ENCODE measurements around the gene LITAFD. TPM values are rescaled to one million over a fixed set of nuclear protein-coding genes. Genes with fewer than 3 reads are reported as not detected.

Gene LITAFD
- total RNA-seq, 1 donor from 2014 or later: not detected

- Histone ChIP-seq H3K9me3 (ENCODE audit: control insufficient read depth in 3 of 3, low read length in 3 of 3) (no peaks in the 10 kb centered on the region), H3K4me3 (ENCODE audit: low read length in 3 of 3) (no peak overlapping the region), H3K4me1 (ENCODE audit: control insufficient read depth in 3 of 3, insufficient read depth in 3 of 3, low read length in 3 of 3) (peaks cover 9 to 18% (median 12%) of the 10 kb centered on the region in 3 donors), H3K9ac (ENCODE audit: low read depth in 1 of 3, low read length in 3 of 3) (no peak overlapping the region), H3K36me3 (ENCODE audit: control insufficient read depth in 3 of 3, insufficient read depth in 3 of 3, low read length in 3 of 3) (peaks cover 16 to 18% (median 18%) of the 10 kb centered on the region in 3 donors), H3K27me3 (ENCODE audit: control insufficient read depth in 3 of 3, insufficient read depth in 3 of 3, low read length in 3 of 3) (no peaks in the 10 kb centered on the region), H3K27ac (ENCODE audit: low read depth, low read length) (no peak overlapping the region)
Observed at GRCh38 chr16:8855051-8855786, 26.9 kb upstream of the LITAFD start.

- H3K4me1 ChIP-seq (ENCODE audit: control insufficient read depth in 3 of 3, insufficient read depth in 3 of 3, low read length in 3 of 3): peaks cover 10 to 16% (median 11%) of the 10 kb centered on the region in 3 donors
Observed at GRCh38 chr16:8855972-8856371, 26.2 kb upstream of the LITAFD start.

GRCh38 chr16:8858994-8859912 is 22.9 kb upstream of the LITAFD start:
- Histone ChIP-seq H3K9me3 (ENCODE audit: control insufficient read depth in 3 of 3, low read length in 3 of 3) (no peaks in the 10 kb centered on the region), H3K4me3 (ENCODE audit: low read length in 3 of 3) (no peak overlapping the region), H3K9ac (ENCODE audit: low read depth in 1 of 3, low read length in 3 of 3) (no peak overlapping the region), H3K27ac (ENCODE audit: low read depth, low read length) (no peak overlapping the region), H3K4me1 (ENCODE audit: control insufficient read depth in 3 of 3, insufficient read depth in 3 of 3, low read length in 3 of 3) (peaks cover 21 to 37% (median 22%) of the 10 kb centered on the region in 3 donors), H3K27me3 (ENCODE audit: control insufficient read depth in 3 of 3, insufficient read depth in 3 of 3, low read length in 3 of 3) (peaks cover 0 to 6% (median 5%) of the 10 kb centered on the region in 3 donors), H3K36me3 (ENCODE audit: control insufficient read depth in 3 of 3, insufficient read depth in 3 of 3, low read length in 3 of 3) (peaks cover 13 to 19% (median 14%) of the 10 kb centered on the region in 3 donors)

More at GRCh38 chr16:8855972-8856371, 26.2 kb upstream of the LITAFD start:
- no peak overlapping the region for H3K4me3 ChIP-seq (ENCODE audit: low read length in 3 of 3)
- no peak overlapping the region for H3K27ac ChIP-seq (ENCODE audit: low read depth, low read length)
- no peaks in the 10 kb centered on the region for H3K9me3 ChIP-seq (ENCODE audit: control insufficient read depth in 3 of 3, low read length in 3 of 3)
- H3K9ac ChIP-seq (ENCODE audit: low read depth in 1 of 3, low read length in 3 of 3): no peak overlapping the region
- no peaks in the 10 kb centered on the region for H3K27me3 ChIP-seq (ENCODE audit: control insufficient read depth in 3 of 3, insufficient read depth in 3 of 3, low read length in 3 of 3)
- peaks cover 13 to 17% (median 16%) of the 10 kb centered on the region in 3 donors for H3K36me3 ChIP-seq (ENCODE audit: control insufficient read depth in 3 of 3, insufficient read depth in 3 of 3, low read length in 3 of 3)

GRCh38 chr16:8859913-8860881 is 22.0 kb upstream of the LITAFD start:
- peak overlapping the region; percentile 33 for H3K27ac ChIP-seq (ENCODE audit: low read depth, low read length)
- peaks cover 9 to 14% (median 11%) of the 10 kb centered on the region in 3 donors for H3K36me3 ChIP-seq (ENCODE audit: control insufficient read depth in 3 of 3, insufficient read depth in 3 of 3, low read length in 3 of 3)
- H3K9ac ChIP-seq (ENCODE audit: low read depth in 1 of 3, low read length in 3 of 3): no peak overlapping the region
- H3K4me1 ChIP-seq (ENCODE audit: control insufficient read depth in 3 of 3, insufficient read depth in 3 of 3, low read length in 3 of 3): peaks cover 30 to 47% (median 32%) of the 10 kb centered on the region in 3 donors
- H3K27me3 ChIP-seq (ENCODE audit: control insufficient read depth in 3 of 3, insufficient read depth in 3 of 3, low read length in 3 of 3): peaks cover 0 to 16% (median 12%) of the 10 kb centered on the region in 3 donors
- no peak overlapping the region for H3K4me3 ChIP-seq (ENCODE audit: low read length in 3 of 3)
- no peaks in the 10 kb centered on the region for H3K9me3 ChIP-seq (ENCODE audit: control insufficient read depth in 3 of 3, low read length in 3 of 3)

- Histone ChIP-seq H3K36me3 (ENCODE audit: control insufficient read depth in 3 of 3, insufficient read depth in 3 of 3, low read length in 3 of 3) (peaks cover 0 to 11% (median 4%) of the 10 kb centered on the region in 3 donors), H3K27me3 (ENCODE audit: control insufficient read depth in 3 of 3, insufficient read depth in 3 of 3, low read length in 3 of 3) (peaks cover under 1 to 28% (median 26%) of the 10 kb centered on the region in 3 donors), H3K9me3 (ENCODE audit: control insufficient read depth in 3 of 3, low read length in 3 of 3) (no peaks in the 10 kb centered on the region), H3K4me1 (ENCODE audit: control insufficient read depth in 3 of 3, insufficient read depth in 3 of 3, low read length in 3 of 3) (peaks cover 41 to 56% (median 41%) of the 10 kb centered on the region in 3 donors), H3K27ac (ENCODE audit: low read depth, low read length) (peak overlapping the region; percentile 19), H3K4me3 (ENCODE audit: low read length in 3 of 3) (no peak overlapping the region), H3K9ac (ENCODE audit: low read depth in 1 of 3, low read length in 3 of 3) (no peak overlapping the region)
Observed at GRCh38 chr16:8861563-8862308, 20.4 kb upstream of the LITAFD start.

GRCh38 chr16:8862309-8863130 is 19.6 kb upstream of the LITAFD start:
- Histone ChIP-seq H3K36me3 (ENCODE audit: control insufficient read depth in 3 of 3, insufficient read depth in 3 of 3, low read length in 3 of 3) (peaks cover 0 to 9% (median 4%) of the 10 kb centered on the region in 3 donors), H3K27ac (ENCODE audit: low read depth, low read length) (no peak overlapping the region), H3K27me3 (ENCODE audit: control insufficient read depth in 3 of 3, insufficient read depth in 3 of 3, low read length in 3 of 3) (peaks cover 7 to 35% (median 34%) of the 10 kb centered on the region in 3 donors), H3K9ac (ENCODE audit: low read depth in 1 of 3, low read length in 3 of 3) (peak overlapping the region in 1 of 3 donors; percentile 25), H3K9me3 (ENCODE audit: control insufficient read depth in 3 of 3, low read length in 3 of 3) (no peaks in the 10 kb centered on the region), H3K4me3 (ENCODE audit: low read length in 3 of 3) (no peak overlapping the region), H3K4me1 (ENCODE audit: control insufficient read depth in 3 of 3, insufficient read depth in 3 of 3, low read length in 3 of 3) (peaks cover 47 to 57% (median 48%) of the 10 kb centered on the region in 3 donors)

GRCh38 chr16:8863594-8864424 is 18.3 kb upstream of the LITAFD start:
- H3K4me1 ChIP-seq (ENCODE audit: control insufficient read depth in 3 of 3, insufficient read depth in 3 of 3, low read length in 3 of 3): peaks cover 53 to 57% (median 54%) of the 10 kb centered on the region in 3 donors
- H3K27me3 ChIP-seq (ENCODE audit: control insufficient read depth in 3 of 3, insufficient read depth in 3 of 3, low read length in 3 of 3): peaks cover 13 to 44% (median 38%) of the 10 kb centered on the region in 3 donors
- peaks cover 0 to 5% (median 0%) of the 10 kb centered on the region in 3 donors for H3K36me3 ChIP-seq (ENCODE audit: control insufficient read depth in 3 of 3, insufficient read depth in 3 of 3, low read length in 3 of 3)
- no peak overlapping the region for H3K27ac ChIP-seq (ENCODE audit: low read depth, low read length)
- H3K4me3 ChIP-seq (ENCODE audit: low read length in 3 of 3): peak overlapping the region in 2 of 3 donors; percentile 27 to 41
- H3K9ac ChIP-seq (ENCODE audit: low read depth in 1 of 3, low read length in 3 of 3): no peak overlapping the region
- H3K9me3 ChIP-seq (ENCODE audit: control insufficient read depth in 3 of 3, low read length in 3 of 3): no peaks in the 10 kb centered on the region
